ENCODE results near the gene OPA1.

- no peak for TF ChIP-seq POLR2AphosphoS5 (IDR thresholded peaks at IDR 0.05; ENCODE audit: low read depth, low read length)
- no peak for TF ChIP-seq TAF1 (IDR thresholded peaks at IDR 0.05; ENCODE audit: low read depth, low read length)
- no peak for TF ChIP-seq POLR2A (IDR thresholded peaks at IDR 0.05; ENCODE audit: low read depth, low read length)
- no peak for TF ChIP-seq PAX5 (IDR thresholded peaks at IDR 0.05; ENCODE audit: insufficient read depth, low read length, severe bottlenecking)
- no peak for TF ChIP-seq SPI1 (IDR thresholded peaks at IDR 0.05; ENCODE audit: low read depth, low read length)
- TF ChIP-seq POU2F2 (IDR thresholded peaks at IDR 0.05; ENCODE audit: low read depth, low read length) = no peak
These were observed 7.5 kb upstream of the OPA1 start for GRCh38 chr3:193585530-193585929.

Measured in GM12891 (cell line).